ENCODE measurements around the gene SCLT1.

Gene SCLT1

GRCh38 chr4:129064717-129065116, 28.6 kb downstream of the SCLT1 start:
- no peak for DNase-seq

DNA sequence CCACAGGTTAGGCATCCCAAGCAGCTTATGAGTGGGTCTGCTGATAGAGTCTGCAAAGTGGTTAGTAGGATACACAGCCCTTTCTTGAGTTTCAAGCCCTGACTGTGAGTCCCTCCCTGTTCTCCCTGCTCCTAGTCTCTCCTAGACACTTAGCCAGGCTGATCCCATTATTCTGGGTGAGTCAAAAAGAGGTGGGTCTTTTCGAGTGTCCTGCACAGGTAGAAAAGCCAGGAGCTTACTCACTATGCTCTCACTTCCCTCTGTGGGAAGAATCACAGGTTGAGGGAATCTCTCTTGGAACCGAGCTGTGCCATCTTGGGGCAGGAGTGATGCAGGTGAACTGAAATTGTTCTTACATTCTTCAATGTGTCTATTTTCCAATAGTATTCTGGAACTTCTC, 29.7 kb downstream of the SCLT1 start:
- DNase-seq, result no peak

GRCh38 chr4:129062580-129062979, 30.8 kb downstream of the SCLT1 start:
- DNase-seq, result no peak

DNA sequence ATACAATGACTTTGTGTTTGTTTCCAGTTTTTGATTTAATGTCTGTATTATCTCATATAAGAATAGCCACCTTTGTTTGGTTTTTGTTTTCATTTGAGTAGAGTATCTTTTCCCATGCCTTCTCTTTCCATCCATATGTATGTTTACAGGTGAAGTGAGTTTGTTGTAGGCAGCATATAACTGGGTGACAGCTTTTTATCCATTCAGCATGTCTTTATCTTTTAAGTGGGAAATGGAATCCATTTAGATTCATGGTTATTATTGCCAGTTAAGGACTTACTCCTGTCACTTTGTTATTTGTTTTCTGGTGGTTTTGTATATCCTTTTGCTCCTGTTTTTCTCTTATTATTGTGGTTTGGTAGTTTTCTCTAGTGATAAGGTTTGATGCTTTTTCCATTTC, 34.3 kb downstream of the SCLT1 start:
- no peak for DNase-seq

- DNase-seq, result no peak
These were observed 47.0 kb downstream of the SCLT1 start for GRCh38 chr4:129046055-129046959.

DNA sequence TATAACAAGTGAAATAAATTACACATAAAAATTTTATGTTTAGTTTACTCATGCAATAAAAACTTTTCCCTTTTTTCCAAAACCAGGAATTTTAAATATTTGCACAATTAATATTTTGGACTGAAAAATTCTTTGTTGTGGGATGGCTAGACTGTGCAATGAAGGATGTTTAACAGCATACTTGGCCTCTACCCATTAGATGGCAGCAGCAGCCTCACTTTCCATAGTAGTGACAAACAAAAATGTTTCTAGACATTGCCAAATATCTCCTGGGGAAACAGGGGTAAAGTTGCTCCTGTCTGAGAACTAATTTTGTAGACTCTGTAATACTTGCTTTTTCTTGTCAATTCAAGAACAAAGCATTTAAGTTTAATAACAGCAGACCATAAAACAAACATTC, 49.8 kb downstream of the SCLT1 start:
- no peak for DNase-seq

GRCh38 chr4:129040471-129040870, 52.9 kb downstream of the SCLT1 start:
- DNase-seq, result no peak

GRCh38 chr4:129037093-129037492, 56.2 kb downstream of the SCLT1 start:
- DNase-seq, result no peak

- no peak for DNase-seq
These were observed 78.5 kb downstream of the SCLT1 start for GRCh38 chr4:129014566-129015509.

GRCh38 chr4:129008096-129008495, 85.2 kb downstream of the SCLT1 start:
- no peak for DNase-seq

DNA sequence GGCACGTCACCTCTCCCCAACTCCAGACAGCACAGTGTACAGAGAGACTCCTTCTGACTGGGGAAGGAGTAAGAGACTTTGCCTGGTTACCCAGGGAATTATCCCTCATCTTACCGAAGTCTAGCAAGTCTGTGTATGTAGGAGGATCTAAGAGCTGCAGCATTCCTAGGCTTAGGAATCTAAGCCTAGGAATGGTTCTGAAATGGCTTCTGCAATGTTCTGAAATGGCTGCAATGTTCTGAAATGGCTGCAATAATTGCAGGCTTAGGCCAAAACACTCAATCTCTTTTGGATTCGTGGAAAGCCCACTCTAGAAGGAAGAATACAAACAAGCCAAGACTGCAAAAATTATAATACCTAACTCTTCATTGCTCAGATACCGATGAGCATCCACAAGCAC, 106.4 kb downstream of the SCLT1 start:
- DNase-seq, result no peak

- DNase-seq, result no peak
These were observed 107.3 kb downstream of the SCLT1 start for GRCh38 chr4:128986019-128986418.

GRCh38 chr4:128983771-128984485, 109.4 kb downstream of the SCLT1 start:
- DNase-seq, result no peak

- DNase-seq, result no peak
These were observed 112.0 kb downstream of the SCLT1 start for GRCh38 chr4:128981377-128981776.

DNA sequence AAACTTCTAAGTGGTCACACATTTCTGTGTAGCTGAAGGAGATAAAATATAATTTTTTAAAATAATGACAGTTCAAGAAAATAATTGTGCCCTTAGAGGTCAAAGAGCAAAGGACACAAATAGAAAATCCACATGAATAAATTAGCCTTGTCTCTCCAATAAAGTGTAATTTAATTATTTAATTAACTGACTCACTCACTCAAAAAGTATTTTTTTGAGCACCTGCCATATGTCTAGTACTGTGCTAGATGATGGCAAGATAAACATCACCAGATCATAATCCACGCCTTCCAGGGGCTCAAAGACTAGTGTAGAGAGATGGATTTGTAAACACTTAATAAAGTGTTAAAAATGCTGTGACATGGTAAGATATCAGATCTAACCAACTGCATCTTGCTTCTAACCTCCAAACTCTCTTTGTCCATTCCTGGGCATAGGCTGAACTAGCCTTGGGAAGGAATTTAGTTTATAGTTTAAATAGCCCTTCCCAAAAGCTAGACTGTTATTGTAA, 112.5 kb downstream of the SCLT1 start:
- no peak for DNase-seq

- DNase-seq, result no peak
These were observed 113.4 kb downstream of the SCLT1 start for GRCh38 chr4:128979934-128980333.

GRCh38 chr4:128978985-128979384, 114.4 kb downstream of the SCLT1 start:
- no peak for DNase-seq

DNA sequence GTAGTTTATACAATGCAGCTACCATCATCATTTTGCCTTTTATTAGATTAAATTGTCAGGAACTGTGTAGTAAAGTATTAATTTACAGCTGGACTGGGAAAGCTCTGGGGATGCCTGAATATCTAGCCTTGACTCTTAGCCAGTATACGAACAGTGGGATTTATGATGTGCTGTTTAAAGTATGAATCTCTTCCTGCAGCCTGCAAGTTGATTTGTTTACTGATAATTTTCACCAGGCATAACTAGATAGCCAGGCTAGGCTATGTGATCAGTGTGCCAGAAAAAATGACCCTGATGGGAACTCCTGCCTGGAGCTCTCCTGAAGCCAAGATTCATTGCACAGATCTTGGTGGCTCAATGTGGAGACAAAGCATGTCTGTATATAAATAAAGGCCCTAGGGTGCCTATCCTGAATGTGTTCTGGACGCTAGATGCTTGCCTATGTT, 119.2 kb downstream of the SCLT1 start:
- no peak for DNase-seq

DNA sequence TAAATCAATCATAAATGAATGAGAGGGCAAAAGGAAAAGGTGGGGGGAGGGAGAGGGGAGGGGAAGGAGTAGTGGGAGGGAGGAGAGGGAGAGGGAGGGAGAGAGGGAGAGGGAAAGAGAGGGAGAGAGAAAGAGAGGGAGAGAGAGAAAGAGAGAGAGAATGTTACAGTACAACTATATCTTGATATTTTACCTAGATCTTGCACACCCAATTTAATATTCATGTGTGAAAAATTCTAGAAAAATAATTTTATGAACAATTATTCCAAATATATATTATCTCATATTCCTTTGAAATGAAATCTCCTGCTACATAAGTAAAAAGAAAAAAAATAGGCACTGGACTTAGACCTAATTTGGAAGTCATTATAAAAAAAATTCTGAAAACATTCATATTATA, 120.0 kb downstream of the SCLT1 start:
- no peak for DNase-seq

- DNase-seq, result no peak
These were observed 131.9 kb downstream of the SCLT1 start for GRCh38 chr4:128961405-128961804.

- DNase-seq, result no peak
These were observed 135.1 kb downstream of the SCLT1 start for GRCh38 chr4:128958194-128958593.

GRCh38 chr4:128957459-128957858, 135.9 kb downstream of the SCLT1 start:
- no peak for DNase-seq

DNA sequence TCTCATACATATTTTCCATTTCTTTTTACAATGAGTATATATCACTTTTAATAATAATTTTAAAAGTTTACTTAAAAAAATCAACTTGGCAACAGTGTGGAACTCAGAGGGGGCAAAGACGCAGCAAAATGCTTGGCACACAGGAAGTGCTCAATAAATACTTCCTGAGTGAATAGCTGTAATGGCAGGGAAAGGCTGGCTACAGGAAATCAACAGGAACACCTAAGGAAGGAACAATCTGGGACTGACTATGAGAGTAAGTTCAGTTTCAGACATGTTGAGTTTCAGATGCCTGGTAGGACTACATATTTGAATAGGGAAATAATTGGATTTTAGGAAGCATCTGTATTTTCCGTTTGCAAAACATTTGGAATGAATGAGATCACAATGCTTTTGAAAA, 137.6 kb downstream of the SCLT1 start:
- DNase-seq, result no peak
